Spleen (tissue), 11 donors: ENCODE measurements around the gene CHST6. TPM values are rescaled to one million over a fixed set of nuclear protein-coding genes. Genes with fewer than 3 reads are reported as not detected.

Source experiments
- DNase-seq: peaks from one replicate; pipeline ENCODE4 v3.0.0-alpha.2; 2020
- H3K27ac ChIP-seq, 8 donors: fragments of 200-600 bp; sonication (generic) in 7 of 8; 1 replicate in 4 of 8; 2 replicates in 4 of 8; pipeline versions ENCODE4 v1.5.0 to v1.8.0; 2016 to 2021; ENCODE audit warnings: inconsistent platforms in 4 of 8, mild to moderate bottlenecking in 4 of 8, moderate library complexity in 1 of 8
- H3K27me3 ChIP-seq, 7 donors: fragments of 200-600 bp; sonication (generic) in 6 of 7; replicated peaks in 1 of 7; 1 replicate in 4 of 7; 2 replicates in 3 of 7; pipeline versions ENCODE4 v1.5.0 to v1.8.0; 2016 to 2021; ENCODE audit warnings: inconsistent platforms in 3 of 7, mild to moderate bottlenecking in 1 of 7
- H3K36me3 ChIP-seq, 6 donors: fragments of 200-600 bp; sonication (generic) in 5 of 6; 1 replicate in 4 of 6; 2 replicates in 2 of 6; pipeline versions ENCODE4 v1.5.0 to v1.8.0; 2016 to 2021; ENCODE audit warnings: inconsistent platforms in 2 of 6
- H3K4me1 ChIP-seq, 6 donors: fragments of 200-600 bp; sonication (generic) in 5 of 6; 1 replicate in 3 of 6; 2 replicates in 3 of 6; pipeline versions ENCODE4 v1.5.0 to v1.8.0; 2016 to 2021; ENCODE audit warnings: inconsistent platforms in 3 of 6
- H3K4me3 ChIP-seq, 8 donors: fragments of 200-600 bp; sonication (generic) in 7 of 8; 1 replicate in 4 of 8; 2 replicates in 4 of 8; pipeline versions ENCODE4 v1.5.0 to v1.8.0; 2016 to 2021; ENCODE audit warnings: inconsistent platforms in 4 of 8, mild to moderate bottlenecking in 4 of 8, moderate library complexity in 2 of 8
- H3K9me3 ChIP-seq, 8 donors: fragments of 200-600 bp; sonication (generic) in 7 of 8; 1 replicate in 4 of 8; 2 replicates in 4 of 8; pipeline versions ENCODE4 v1.5.0 to v1.8.0; 2016 to 2021; ENCODE audit warnings: inconsistent platforms in 4 of 8
- CTCF ChIP-seq, 11 experiments: fragments of 200-600 bp in 7 of 11; fragments of 450-650 bp in 4 of 11; sonication (generic) in 4 of 11; IDR thresholded peaks in 8 of 11; conservative IDR thresholded peaks in 3 of 11; 1 replicate in 7 of 11; 2 replicates in 4 of 11; pipeline versions ENCODE4 v1.4.0 to v1.8.0; 2016 to 2021; ENCODE audit warnings: antibody characterized with exemption in 11 of 11, inconsistent platforms in 4 of 11, mild to moderate bottlenecking in 1 of 11
- POLR2A ChIP-seq, 3 donors: fragments of 450-650 bp; IDR thresholded peaks; one replicate each; pipeline ENCODE4 v1.5.1; 2017; ENCODE audit warnings: antibody characterized with exemption in 3 of 3, mild to moderate bottlenecking in 1 of 3
- POLR2AphosphoS5 ChIP-seq, 3 donors: sonication (generic); formaldehyde crosslinking; IDR thresholded peaks; one replicate each; pipeline ENCODE4 v1.5.1; 2017; ENCODE audit warnings: antibody characterized with exemption in 3 of 3
- WGBS, 5 donors: extraction: QIAGEN DNeasy Blood & Tissue Kit in 3 of 5; methylation state at CpG; one replicate each; pipeline versions ENCODE4 v1.1.5 to v1.1.7; 2013 to 2018; 5-methylcytosine and 5-hydroxymethylcytosine counted together
- intact Hi-C: fragments of 100-400 bp; cut with DNase I; formaldehyde crosslinking; loops from one replicate; pipeline ENCODE4 v1.15.0; 2023; ENCODE audit warnings: low total_unique reads
- polyA plus RNA-seq, 3 donors: library from polyadenylated mRNA; stranded (reverse); fragments of 200-250 nt; gene quantifications; one replicate each; pipeline ENCODE4 v1.2.1, GENCODE V29; 2013
- total RNA-seq, 7 donors: library from RNA; depleted of rRNA in 3 of 7; stranded (reverse); fragments of >200 nt in 3 of 7; fragmentation: NEBNext Ultra II Directional in 4 of 7; extraction: Animal tissue kit (Norgen Biotek cat#: 25700) in 4 of 7; gene quantifications; one replicate each; pipeline versions ENCODE4 v1.1.0 to v1.2.1, GENCODE V29; 2016 to 2021
- donor health status: healthy with polysubstance abuse.
- donor health status: DM: no; HTN: no; CAD: no; lungs with moderate emphysema.
- donor health status: DM: no; HTN: no; CAD: no.
- donor health status: Bipolar disorder and iron deficiency.
- donor health status: healthy.
- donor health status: DM: no; HTN: no; CAD: no.
- donor health status: DM: yes; HTN: yes; CAD: no.

The CHST6 gene
- total and polyA plus RNA-seq, 10 donors: under 0.01 to 0.66 (median 0.19) TPM; not detected in 1

- no peak for TF ChIP-seq POLR2A (IDR thresholded peaks at IDR 0.05)
- TF ChIP-seq CTCF (IDR thresholded peaks at IDR 0.05 in 8 of 11, conservative IDR thresholded peaks at IDR 0.05 in 3 of 11): no peak
- TF ChIP-seq POLR2AphosphoS5 (IDR thresholded peaks at IDR 0.05): no peak
- Histone ChIP-seq H3K4me3 (no peak overlapping the region), H3K36me3 (no peaks in the 10 kb centered on the region), H3K27me3 (no peaks in the 10 kb centered on the region), H3K27ac (no peak overlapping the region), H3K9me3 (no peaks in the 10 kb centered on the region), H3K4me1 (peaks cover 0 to 9% (median 0%) of the 10 kb centered on the region in 6 donors)
- intact Hi-C loops: loop anchor here (10.0 kb wide), 1 partner anchor 62 kb away; no protein-coding TSS in a partner anchor
- no peak for DNase-seq
- 73 to 84% (median 77%) methylated on average over 11 to 14 of the region's 14 CpGs for WGBS, 5 donors
These were observed 12.6 kb downstream of the CHST6 start for GRCh38 chr16:75482434-75483205.

- Histone ChIP-seq H3K27me3 (no peaks in the 10 kb centered on the region), H3K27ac (no peak overlapping the region), H3K4me3 (no peak overlapping the region), H3K9me3 (no peaks in the 10 kb centered on the region), H3K4me1 (peaks cover 0 to 9% (median 0%) of the 10 kb centered on the region in 6 donors), H3K36me3 (no peaks in the 10 kb centered on the region)
- intact Hi-C loops: loop anchor here (10.0 kb wide), 1 partner anchor 63 kb away; no protein-coding TSS in a partner anchor
- DNase-seq: no peak
- TF ChIP-seq POLR2A (IDR thresholded peaks at IDR 0.05) (no peak), CTCF (IDR thresholded peaks at IDR 0.05 in 8 of 11, conservative IDR thresholded peaks at IDR 0.05 in 3 of 11) (no peak), POLR2AphosphoS5 (IDR thresholded peaks at IDR 0.05) (no peak)
- 82 to 88% (median 86%) methylated on average over 7 of the region's 7 CpGs for WGBS, 5 donors
These were observed 13.8 kb downstream of the CHST6 start for GRCh38 chr16:75481475-75481874.

- 92 to 97% (median 96%) methylated on average over 46 to 47 of the region's 47 CpGs for WGBS, 5 donors
- Histone ChIP-seq H3K27ac (no peak overlapping the region), H3K4me3 (no peak overlapping the region), H3K27me3 (no peaks in the 10 kb centered on the region), H3K4me1 (peaks cover 0 to under 1% (median 0%) of the 10 kb centered on the region in 6 donors), H3K9me3 (no peaks in the 10 kb centered on the region), H3K36me3 (no peaks in the 10 kb centered on the region)
- peak; percentile 57 for DNase-seq
- TF ChIP-seq CTCF (IDR thresholded peaks at IDR 0.05 in 8 of 11, conservative IDR thresholded peaks at IDR 0.05 in 3 of 11): no peak
- no peak for TF ChIP-seq POLR2A (IDR thresholded peaks at IDR 0.05)
- TF ChIP-seq POLR2AphosphoS5 (IDR thresholded peaks at IDR 0.05): no peak
- intact Hi-C loops: no loop called here
These were observed 15.7 kb downstream of the CHST6 start for GRCh38 chr16:75479421-75479990.
